B cell (primary cell): Measurements from ENCODE around the gene RASGRF2. TPM values are rescaled to one million over a fixed set of nuclear protein-coding genes. Genes with fewer than 3 reads are reported as not detected.

Experiments
- ATAC-seq: fragments of 200-7000 bp; cut with Tn5 transposase; one replicate; pipeline ENCODE4 v1.10.0; 2021; ENCODE audit warnings: low read depth, mild to moderate bottlenecking, moderate number of reproducible peaks, moderate library complexity
- CTCF ChIA-PET: fragments of 350-600 bp; sonication (Branson Sonifier 250); formaldehyde crosslinking; loops from one replicate; lab custom pipeline; 2021; ENCODE audit warnings: antibody characterized with exemption, inconsistent platforms; lab: Charles Lee
- POLR2A ChIA-PET: fragments of 350-600 bp; sonication (Branson Sonifier 250); formaldehyde crosslinking; loops from one replicate; lab custom pipeline; 2021; ENCODE audit warnings: antibody characterized with exemption; lab: Charles Lee
- DNase-seq: peaks from one replicate; pipeline ENCODE4 v3.0.0; 2013
- H2AFZ ChIP-seq: 2 replicates; pipeline ENCODE4 v1.6.1; 2012; ENCODE audit warnings: mild to moderate bottlenecking, low read depth, low read length; ENCODE audit not compliant: insufficient read depth, poor library complexity, severe bottlenecking
- H3K27ac ChIP-seq, 2 donors: 1 replicate in 1 of 2; 2 replicates in 1 of 2; pipeline ENCODE4 v1.5.1; 2012 to 2013; ENCODE audit warnings: low read length in 2 of 2, mild to moderate bottlenecking in 2 of 2, moderate library complexity in 1 of 2
- H3K27me3 ChIP-seq, 4 experiments: fragments of 200-600 bp in 1 of 4; sonication (generic) in 1 of 4; replicated peaks in 1 of 4; 1 replicate in 2 of 4; 2 replicates in 2 of 4; pipeline versions ENCODE4 v1.6.1 to v1.7.0; 2013 to 2016; ENCODE audit warnings: low read length in 3 of 4, mild to moderate bottlenecking in 2 of 4, mixed read lengths in 1 of 4, moderate library complexity in 1 of 4; ENCODE audit not compliant: insufficient read depth in 4 of 4, control insufficient read depth in 3 of 4; ENCODE audit errors: control extremely low read depth in 1 of 4
- H3K36me3 ChIP-seq, 2 experiments: replicated peaks in 1 of 2; 1 replicate in 1 of 2; 2 replicates in 1 of 2; pipeline versions ENCODE4 v1.6.1 to v1.7.1; 2013; ENCODE audit warnings: low read length in 1 of 2; ENCODE audit not compliant: insufficient read depth in 2 of 2, control insufficient read depth in 1 of 2; ENCODE audit errors: control extremely low read depth in 1 of 2, extremely low read depth in 1 of 2
- H3K4me1 ChIP-seq, 2 donors: fragments of 200-600 bp in 1 of 2; sonication (generic) in 1 of 2; 1 replicate in 1 of 2; 2 replicates in 1 of 2; pipeline versions ENCODE4 v1.5.1 to v1.6.1; 2013 to 2017; ENCODE audit warnings: low read length in 2 of 2; ENCODE audit not compliant: control insufficient read depth in 2 of 2, insufficient read depth in 2 of 2
- H3K4me2 ChIP-seq: replicated peaks from 2 replicates; pipeline ENCODE3; 2012; ENCODE audit warnings: mild to moderate bottlenecking, low read depth, low read length; ENCODE audit not compliant: poor library complexity, severe bottlenecking
- H3K4me3 ChIP-seq, 5 experiments: fragments of 200-600 bp in 1 of 5; sonication (generic) in 1 of 5; 1 replicate in 3 of 5; 2 replicates in 2 of 5; pipeline versions ENCODE4 v1.5.1 to v1.7.0; 2011 to 2016; ENCODE audit warnings: low read length in 4 of 5, mild to moderate bottlenecking in 4 of 5, low read depth in 2 of 5, control low read depth in 1 of 5, moderate library complexity in 1 of 5; ENCODE audit not compliant: insufficient read depth in 1 of 5; ENCODE audit errors: control extremely low read depth in 1 of 5, extremely low read depth in 1 of 5
- H3K79me2 ChIP-seq: fragments of 200-600 bp; sonication (generic); one replicate; pipeline ENCODE4 v1.6.0; 2016; ENCODE audit warnings: low read length; ENCODE audit not compliant: control insufficient read depth, insufficient read depth
- H3K9ac ChIP-seq: fragments of 200-600 bp; sonication (generic); 2 replicates; pipeline ENCODE4 v1.6.1; 2017; ENCODE audit warnings: mild to moderate bottlenecking, low read length, moderate library complexity
- H3K9me3 ChIP-seq, 3 donors: one replicate each; pipeline versions ENCODE4 v1.6.1 to v1.7.1; 2013; ENCODE audit warnings: low read length in 2 of 3; ENCODE audit not compliant: control insufficient read depth in 2 of 3, insufficient read depth in 1 of 3; ENCODE audit errors: control extremely low read depth in 1 of 3
- H4K20me1 ChIP-seq: 2 replicates; pipeline ENCODE4 v1.6.0; 2012; ENCODE audit warnings: mild to moderate bottlenecking, low read length; ENCODE audit not compliant: insufficient read depth, control insufficient read depth, poor library complexity, severe bottlenecking
- H3K27ac Mint-ChIP-seq: one replicate; pipeline ENCODE4 v1.8.0; 2021; ENCODE audit warnings: mixed read lengths
- H3K27me3 Mint-ChIP-seq: one replicate; pipeline ENCODE4 v1.8.0; 2021; ENCODE audit warnings: mixed read lengths
- H3K4me1 Mint-ChIP-seq: one replicate; pipeline ENCODE4 v1.8.0; 2021; ENCODE audit warnings: mixed read lengths
- H3K4me3 Mint-ChIP-seq: one replicate; pipeline ENCODE4 v1.8.0; 2021; ENCODE audit warnings: mixed read lengths
- H3K9me3 Mint-ChIP-seq: one replicate; pipeline ENCODE4 v1.8.0; 2022; ENCODE audit warnings: mixed read lengths; ENCODE audit not compliant: insufficient read depth
- EZH2 ChIP-seq: IDR thresholded peaks from 2 replicates; pipeline ENCODE4 v1.6.1; 2012; ENCODE audit warnings: borderline replicate concordance, low read depth, mild to moderate bottlenecking, moderate library complexity, low read length; ENCODE audit not compliant: insufficient read depth, poor library complexity, severe bottlenecking
- WGBS: methylation state at CpG from one replicate; pipeline ENCODE4 v1.1.5; 2013; ENCODE audit warnings: missing lambda C conversion rate; ENCODE audit not compliant: insufficient coverage; 5-methylcytosine and 5-hydroxymethylcytosine counted together
- intact Hi-C: fragments of 100-400 bp; cut with micrococcal nuclease; formaldehyde crosslinking; loops from one replicate; pipeline ENCODE4 v1.10.0; 2022
- polyA plus RNA-seq: library from polyadenylated mRNA; depleted of rRNA; stranded (reverse); fragments of >200 nt; gene quantifications from 2 replicates; pipeline ENCODE4 v1.2.3, GENCODE V29; 2012
- total RNA-seq, 2 donors: library from RNA; stranded (reverse); fragments of 120-200 nt in 1 of 2; gene quantifications; 1 replicate in 1 of 2; 2 replicates in 1 of 2; pipeline versions ENCODE4 v1.2.3 to v1.2.4, GENCODE V29; 2013 to 2022
- TF ChIP-seq, protein P1 (sequence below): fragments of 200-600 bp; IDR thresholded peaks from one replicate; pipeline ENCODE4 v1.8.0; 2022; ENCODE audit warnings: antibody characterized with exemption, mild to moderate bottlenecking

Gene RASGRF2
- total and polyA plus RNA-seq, 2 donors (not counting 1 experiment from before 2014, with no cell fraction given), result 0.04 to 0.37 TPM

DNA sequence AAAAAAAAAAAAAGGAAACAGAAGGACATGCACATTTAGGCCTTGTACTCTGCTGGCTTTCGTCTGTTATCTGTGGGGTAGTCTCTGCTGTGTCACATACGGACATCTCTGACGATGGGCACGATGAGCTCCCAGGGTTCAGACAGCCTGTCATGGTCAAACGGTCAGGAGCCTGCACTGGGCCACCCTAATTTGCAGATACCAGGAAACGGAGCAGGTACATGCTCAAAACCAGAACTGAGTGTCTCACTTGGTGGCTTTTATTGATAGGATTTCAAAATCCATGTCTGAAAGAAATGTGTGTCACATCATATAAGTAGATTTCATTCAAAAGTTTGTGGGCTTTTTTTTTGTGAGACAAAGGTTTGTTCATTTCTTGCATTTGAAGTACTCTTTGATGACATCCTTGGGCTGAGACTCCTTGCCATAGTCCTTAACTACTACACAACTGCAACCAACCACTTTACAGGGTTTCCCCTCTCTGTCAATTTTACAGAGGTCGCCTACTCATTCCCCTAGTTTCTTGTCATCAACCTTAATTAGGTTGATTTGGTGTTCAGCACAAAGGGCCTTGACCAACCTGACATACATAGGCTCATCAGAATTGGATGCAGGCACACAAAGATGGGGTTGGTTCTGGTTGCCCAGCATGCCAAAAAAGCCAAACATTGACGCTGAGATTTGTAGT is 281.9 kb downstream of the RASGRF2 start:
- CTCF ChIA-PET, result no interaction called here
- H3K27me3 Mint-ChIP-seq, result no peaks in the 10 kb centered on the region
- Histone ChIP-seq H3K9me3 (peaks cover 0 to 7% (median 0%) of the 10 kb centered on the region in 3 donors), H3K4me2 (no peak overlapping the region), H4K20me1 (no peaks in the 10 kb centered on the region), H3K27ac (no peak overlapping the region), H3K27me3 (no peaks in the 10 kb centered on the region), H2AFZ (no peak overlapping the region), H3K4me3 (no peak overlapping the region), H3K36me3 (no peaks in the 10 kb centered on the region), H3K9ac (no peak overlapping the region), H3K79me2 (no peaks in the 10 kb centered on the region), H3K4me1 (no peaks in the 10 kb centered on the region)
- intact Hi-C loops, result no loop called here
- H3K27ac Mint-ChIP-seq, result no peak overlapping the region
- 73% methylated on average over 7 of the region's 8 CpGs for WGBS
- H3K9me3 Mint-ChIP-seq, result no peaks in the 10 kb centered on the region
- ATAC-seq, result no peak
- POLR2A ChIA-PET, result no interaction called here
- TF ChIP-seq, protein P1, sequence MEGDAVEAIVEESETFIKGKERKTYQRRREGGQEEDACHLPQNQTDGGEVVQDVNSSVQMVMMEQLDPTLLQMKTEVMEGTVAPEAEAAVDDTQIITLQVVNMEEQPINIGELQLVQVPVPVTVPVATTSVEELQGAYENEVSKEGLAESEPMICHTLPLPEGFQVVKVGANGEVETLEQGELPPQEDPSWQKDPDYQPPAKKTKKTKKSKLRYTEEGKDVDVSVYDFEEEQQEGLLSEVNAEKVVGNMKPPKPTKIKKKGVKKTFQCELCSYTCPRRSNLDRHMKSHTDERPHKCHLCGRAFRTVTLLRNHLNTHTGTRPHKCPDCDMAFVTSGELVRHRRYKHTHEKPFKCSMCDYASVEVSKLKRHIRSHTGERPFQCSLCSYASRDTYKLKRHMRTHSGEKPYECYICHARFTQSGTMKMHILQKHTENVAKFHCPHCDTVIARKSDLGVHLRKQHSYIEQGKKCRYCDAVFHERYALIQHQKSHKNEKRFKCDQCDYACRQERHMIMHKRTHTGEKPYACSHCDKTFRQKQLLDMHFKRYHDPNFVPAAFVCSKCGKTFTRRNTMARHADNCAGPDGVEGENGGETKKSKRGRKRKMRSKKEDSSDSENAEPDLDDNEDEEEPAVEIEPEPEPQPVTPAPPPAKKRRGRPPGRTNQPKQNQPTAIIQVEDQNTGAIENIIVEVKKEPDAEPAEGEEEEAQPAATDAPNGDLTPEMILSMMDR, result no peak
- no peak for TF ChIP-seq EZH2
- no peak for DNase-seq
- no peaks in the 10 kb centered on the region for H3K4me1 Mint-ChIP-seq
- H3K4me3 Mint-ChIP-seq, result no peak overlapping the region

DNA sequence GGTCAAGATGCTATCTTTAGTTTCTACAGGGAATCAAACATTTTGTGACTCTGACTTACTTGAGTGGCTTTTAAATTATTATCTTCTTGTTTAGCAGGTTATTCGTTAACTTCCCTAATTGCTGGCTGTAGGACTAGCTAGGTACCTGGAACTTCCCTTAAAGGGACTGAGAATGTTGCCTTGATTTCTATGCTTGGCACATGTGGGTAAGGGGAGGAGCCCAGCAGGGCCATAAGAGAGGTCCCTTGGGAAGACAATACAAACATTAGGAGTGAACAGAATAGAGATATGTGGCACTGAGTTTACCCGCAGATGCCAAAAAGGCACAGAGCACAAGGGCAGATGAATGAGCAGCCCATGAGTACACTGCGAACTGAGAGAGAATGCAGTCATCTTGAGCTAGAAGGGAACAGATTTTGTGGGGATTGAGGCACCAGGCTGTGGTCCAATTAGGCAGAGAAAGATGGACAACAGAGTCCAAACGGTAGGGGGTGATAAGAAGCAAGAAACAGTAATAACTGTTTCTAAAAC is 282.8 kb downstream of the RASGRF2 start:
- Histone ChIP-seq H3K27me3 (no peaks in the 10 kb centered on the region), H2AFZ (no peak overlapping the region), H3K9me3 (peaks cover 0 to 7% (median 0%) of the 10 kb centered on the region in 3 donors), H3K4me1 (no peaks in the 10 kb centered on the region), H3K36me3 (no peaks in the 10 kb centered on the region), H3K27ac (no peak overlapping the region), H3K4me2 (no peak overlapping the region), H3K79me2 (no peaks in the 10 kb centered on the region), H3K9ac (no peak overlapping the region), H4K20me1 (no peaks in the 10 kb centered on the region), H3K4me3 (no peak overlapping the region)
- Mint-ChIP-seq H3K4me3 (no peak overlapping the region), H3K4me1 (no peaks in the 10 kb centered on the region), H3K27me3 (no peaks in the 10 kb centered on the region), H3K9me3 (no peaks in the 10 kb centered on the region), H3K27ac (no peak overlapping the region)
- WGBS, result 95% methylated on average over 3 of the region's 4 CpGs
- ChIA-PET POLR2A (no interaction called here), CTCF (interaction anchor here (0.6 kb wide), 1 partner anchor 177 kb away, joined by 4 read pairs; no protein-coding TSS in a partner anchor)
- TF ChIP-seq, protein P1, result no peak
- TF ChIP-seq EZH2, result no peak
- intact Hi-C loops, result no loop called here
- ATAC-seq, result no peak
- DNase-seq, result no peak
